ENCODE measurements around the gene MAPKAPK5. TPM values are rescaled to one million over a fixed set of nuclear protein-coding genes. Genes with fewer than 3 reads are reported as not detected.

The MAPKAPK5 gene
- polyA plus RNA-seq, 3 donors: 25.3 to 58.2 (median 28.2) TPM

DNA sequence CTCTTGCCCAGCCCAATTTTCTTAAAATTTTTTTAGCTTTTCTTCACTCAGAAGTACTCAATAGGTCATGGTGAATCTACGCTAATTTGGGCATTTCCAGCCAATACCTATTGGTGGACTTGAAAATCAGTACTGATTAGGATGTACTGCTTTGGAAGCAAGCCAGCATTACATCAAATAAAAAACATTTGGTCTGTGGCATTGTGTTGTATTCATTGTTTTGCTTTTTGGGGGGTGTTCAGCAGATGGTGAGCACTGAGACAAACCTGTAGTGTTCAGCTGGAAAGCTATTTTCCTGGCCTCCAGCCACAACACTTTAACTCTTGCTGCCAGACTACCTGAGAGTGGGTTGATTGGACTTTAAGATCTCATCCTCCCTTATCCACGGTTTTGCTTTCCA lies 4.0 kb downstream of the MAPKAPK5 start:
- intact Hi-C loops (cut with micrococcal nuclease): no loop called here
- Histone ChIP-seq H3K79me2 (ENCODE audit: insufficient read depth, low read length) (peaks cover 95% of the 10 kb centered on the region), H3K4me3 (replicated peaks in 1 of 3; ENCODE audit: low read depth in 2 of 3, low read length in 3 of 3) (no peak overlapping the region), H3K9me3 (replicated peaks in 1 of 2; ENCODE audit: control insufficient read depth in 1 of 2, insufficient read depth in 1 of 2, low read length in 2 of 2) (peaks cover 0 to 5% of the 10 kb centered on the region in 2 donors), H3K4me2 (replicated peaks; ENCODE audit: extremely low read depth, low read length, poor library complexity, severe bottlenecking) (no peak overlapping the region), H3K4me1 (ENCODE audit: control insufficient read depth in 1 of 2, insufficient read depth in 2 of 2, low read length in 2 of 2) (peaks cover 12 to 23% of the 10 kb centered on the region in 2 donors), H3K36me3 (replicated peaks in 1 of 2; ENCODE audit: control insufficient read depth in 1 of 2, insufficient read depth in 2 of 2, low read length in 2 of 2) (peaks cover 5 to 32% of the 10 kb centered on the region in 2 donors), H4K20me1 (ENCODE audit: insufficient read depth, low read length) (peaks cover 19% of the 10 kb centered on the region), H3K27ac (ENCODE audit: low read depth in 1 of 2, low read length in 2 of 2) (no peak overlapping the region), H3K27me3 (ENCODE audit: control insufficient read depth in 2 of 2, insufficient read depth in 2 of 2, low read length in 2 of 2) (no peaks in the 10 kb centered on the region), H2AFZ (ENCODE audit: insufficient read depth, low read depth, low read length, poor library complexity, severe bottlenecking) (no peak overlapping the region), H3K9ac (ENCODE audit: insufficient read depth, low read length, poor library complexity, severe bottlenecking) (no peak overlapping the region)
- no CpG with 5 or more reads among the region's 2 CpGs for WGBS (ENCODE audit: insufficient coverage)
- Mint-ChIP-seq H3K36me3 (peaks cover 22 to 60% of the 10 kb centered on the region in 2 donors), H3K4me3 (no peak overlapping the region), H3K27me3 (ENCODE audit: low read depth in 3 of 3) (no peaks in the 10 kb centered on the region), H3K9me3 (peaks cover 0 to 13% (median 5%) of the 10 kb centered on the region in 7 donors), H3K27ac (no peak overlapping the region), H3K4me1 (peaks cover 24% of the 10 kb centered on the region)
- no peak for DNase-seq
- no peak for TF ChIP-seq CTCF (IDR thresholded peaks at IDR 0.05)

- intact Hi-C loops (cut with micrococcal nuclease): no loop called here
- H3K4me1 ChIP-seq (ENCODE audit: control insufficient read depth in 1 of 2, insufficient read depth in 2 of 2, low read length in 2 of 2): no peaks in the 10 kb centered on the region
- H3K79me2 ChIP-seq (ENCODE audit: insufficient read depth, low read length): peaks cover 98% of the 10 kb centered on the region
- peaks cover 4 to 47% of the 10 kb centered on the region in 2 donors for H3K36me3 ChIP-seq (replicated peaks in 1 of 2; ENCODE audit: control insufficient read depth in 1 of 2, insufficient read depth in 2 of 2, low read length in 2 of 2)
- no peak overlapping the region for H3K4me3 Mint-ChIP-seq
- H3K27me3 ChIP-seq (ENCODE audit: control insufficient read depth in 2 of 2, insufficient read depth in 2 of 2, low read length in 2 of 2): no peaks in the 10 kb centered on the region
- H3K9ac ChIP-seq (ENCODE audit: insufficient read depth, low read length, poor library complexity, severe bottlenecking): no peak overlapping the region
- no peak overlapping the region for H3K4me3 ChIP-seq (replicated peaks in 1 of 3; ENCODE audit: low read depth in 2 of 3, low read length in 3 of 3)
- no peak for TF ChIP-seq CTCF (IDR thresholded peaks at IDR 0.05)
- DNase-seq: no peak
- no peak overlapping the region for H3K27ac Mint-ChIP-seq
- H3K27ac ChIP-seq (ENCODE audit: low read depth in 1 of 2, low read length in 2 of 2): no peak overlapping the region
- H2AFZ ChIP-seq (ENCODE audit: insufficient read depth, low read depth, low read length, poor library complexity, severe bottlenecking): no peak overlapping the region
- peaks cover 19 to 66% of the 10 kb centered on the region in 2 donors for H3K36me3 Mint-ChIP-seq
- peaks cover 39% of the 10 kb centered on the region for H4K20me1 ChIP-seq (ENCODE audit: insufficient read depth, low read length)
- 100% methylated on average over 2 of the region's 2 CpGs for WGBS (ENCODE audit: insufficient coverage)
- H3K4me2 ChIP-seq (replicated peaks; ENCODE audit: extremely low read depth, low read length, poor library complexity, severe bottlenecking): no peak overlapping the region
- H3K9me3 Mint-ChIP-seq: peaks cover 0 to 13% (median 5%) of the 10 kb centered on the region in 7 donors
- no peaks in the 10 kb centered on the region for H3K27me3 Mint-ChIP-seq (ENCODE audit: low read depth in 3 of 3)
- H3K9me3 ChIP-seq (replicated peaks in 1 of 2; ENCODE audit: control insufficient read depth in 1 of 2, insufficient read depth in 1 of 2, low read length in 2 of 2): peaks cover 0 to 5% of the 10 kb centered on the region in 2 donors
- H3K4me1 Mint-ChIP-seq: no peaks in the 10 kb centered on the region
Measured at GRCh38 chr12:111850526-111850925, 8.5 kb downstream of the MAPKAPK5 start.
